Transverse colon (tissue), 4 donors: ENCODE data around the gene TRMT44.

ENCODE experiments used
- CTCF ChIP-seq, 5 experiments: fragments of 200-600 bp in 3 of 5; fragments of 450-650 bp in 2 of 5; sonication (generic) in 3 of 5; IDR thresholded peaks; 1 replicate in 2 of 5; 2 replicates in 3 of 5; pipeline ENCODE4 v1.5.1; 2016 to 2017; ENCODE audit warnings: antibody characterized with exemption in 5 of 5, inconsistent platforms in 3 of 5, mild to moderate bottlenecking in 2 of 5, moderate library complexity in 1 of 5
- POLR2A ChIP-seq: fragments of 450-650 bp; IDR thresholded peaks from one replicate; pipeline ENCODE4 v1.6.1; 2016; ENCODE audit warnings: antibody characterized with exemption, mild to moderate bottlenecking, moderate library complexity
- POLR2AphosphoS5 ChIP-seq, 3 donors: sonication (generic); formaldehyde crosslinking; IDR thresholded peaks; one replicate each; pipeline ENCODE4 v1.6.1; 2016; ENCODE audit warnings: antibody characterized with exemption in 3 of 3

GRCh38 chr4:8422786-8423185, 17.8 kb upstream of the TRMT44 start:
- TF ChIP-seq CTCF (IDR thresholded peaks at IDR 0.05), result no peak
- TF ChIP-seq POLR2A, result no peak
- TF ChIP-seq POLR2AphosphoS5 (IDR thresholded peaks at IDR 0.05), result no peak
